Thyroid gland (tissue), 4 donors: Measurements from ENCODE around the gene RPTOR. TPM values are rescaled to one million over a fixed set of nuclear protein-coding genes. Genes with fewer than 3 reads are reported as not detected.
"Not testable (repeated sequence)": the region's sequence is repeated elsewhere in the genome, so short reads cannot be mapped to it uniquely, and the experiment has no call there.

Source experiments
- DNase-seq, 2 donors: peaks; one replicate each; pipeline ENCODE4 v3.0.0-alpha.2; 2019
- H3K27ac ChIP-seq, 3 donors: fragments of 200-600 bp; sonication (generic); 1 replicate in 2 of 3; 2 replicates in 1 of 3; pipeline ENCODE4 v1.5.1; 2016 to 2019; ENCODE audit warnings: mild to moderate bottlenecking in 1 of 3, moderate library complexity in 1 of 3
- H3K27me3 ChIP-seq: fragments of 200-600 bp; sonication (generic); one replicate; pipeline ENCODE4 v1.5.1; 2019
- H3K36me3 ChIP-seq, 2 donors: fragments of 200-600 bp; sonication (generic); one replicate each; pipeline ENCODE4 v1.5.1; 2016 to 2019
- H3K4me1 ChIP-seq, 2 donors: fragments of 200-600 bp; sonication (generic); one replicate each; pipeline ENCODE4 v1.5.1; 2017 to 2019
- H3K4me3 ChIP-seq, 3 donors: fragments of 200-600 bp; sonication (generic); replicated peaks in 1 of 3; 1 replicate in 2 of 3; 2 replicates in 1 of 3; pipeline ENCODE4 v1.5.1; 2016; ENCODE audit warnings: mild to moderate bottlenecking in 1 of 3
- H3K9me3 ChIP-seq: fragments of 200-600 bp; sonication (generic); one replicate; pipeline ENCODE4 v1.5.1; 2017
- CTCF ChIP-seq, 6 experiments: fragments of 200-600 bp in 3 of 6; fragments of 450-650 bp in 3 of 6; sonication (generic) in 3 of 6; IDR thresholded peaks; one replicate each; pipeline ENCODE4 v1.5.1; 2016 to 2019; ENCODE audit warnings: antibody characterized with exemption in 6 of 6, mild to moderate bottlenecking in 2 of 6, inconsistent platforms in 1 of 6, moderate library complexity in 1 of 6
- POLR2A ChIP-seq, 2 donors: fragments of 450-650 bp; IDR thresholded peaks; one replicate each; pipeline ENCODE4 v1.6.1; 2017; ENCODE audit warnings: antibody characterized with exemption in 2 of 2, mild to moderate bottlenecking in 2 of 2, moderate library complexity in 1 of 2
- WGBS, 2 donors: methylation state at CpG; one replicate each; pipeline ENCODE4 v1.1.5; 2017; 5-methylcytosine and 5-hydroxymethylcytosine counted together
- intact Hi-C: fragments of 100-400 bp; cut with DNase I; formaldehyde crosslinking; loops from one replicate; pipeline ENCODE4 v1.15.1; 2023
- total RNA-seq, 4 donors: library from RNA; depleted of rRNA; stranded (reverse); fragments of >200 nt; gene quantifications; one replicate each; pipeline ENCODE4 v1.2.3, GENCODE V29; 2016

Gene RPTOR
- total RNA-seq, 4 donors from 2014 or later = 24.2 to 58.1 (median 34.5) TPM

DNA sequence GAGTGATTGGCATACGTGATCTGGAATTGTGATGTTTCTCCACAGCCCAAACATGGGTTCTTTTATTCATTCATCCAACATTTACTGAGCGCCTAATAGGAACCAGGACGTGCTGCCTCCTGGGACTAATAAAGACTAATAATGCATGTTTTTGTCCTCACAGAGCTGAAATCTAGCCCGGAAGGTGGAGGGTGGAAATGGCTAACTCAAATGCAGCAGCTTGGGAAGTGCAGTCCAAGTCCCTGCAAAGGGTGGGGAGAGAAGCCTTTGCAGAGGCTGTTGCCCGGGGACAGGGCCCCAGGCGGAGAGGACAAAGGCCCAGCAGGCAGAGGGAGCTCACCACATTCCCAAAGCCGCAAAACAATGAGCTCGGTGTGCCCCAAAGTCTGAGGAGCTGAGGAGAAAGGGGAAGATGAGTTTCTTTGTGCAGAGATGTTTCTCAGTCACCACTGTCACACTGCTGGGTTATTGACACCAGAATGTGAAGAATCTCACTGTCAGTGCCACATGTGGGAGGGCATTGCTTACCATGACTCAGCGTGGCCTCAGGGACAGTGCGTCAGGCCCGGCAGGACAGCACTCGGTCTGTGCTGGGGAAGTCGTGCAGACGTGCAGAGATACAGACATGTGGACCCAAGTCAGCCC, 328.8 kb downstream of the RPTOR start:
- DNase-seq = no peak
- 86 to 91% methylated on average over 14 of the region's 14 CpGs for WGBS, 2 donors
- H3K4me3 ChIP-seq = no peak overlapping the region
- no peak overlapping the region for H3K27ac ChIP-seq
- TF ChIP-seq CTCF (IDR thresholded peaks at IDR 0.05) (no peak), POLR2A (IDR thresholded peaks at IDR 0.05) (no peak)
- intact Hi-C loops = no loop called here
- no peaks in the 10 kb centered on the region for H3K4me1 ChIP-seq
- no peaks in the 10 kb centered on the region for H3K9me3 ChIP-seq
- H3K27me3 ChIP-seq = no peaks in the 10 kb centered on the region
- no peaks in the 10 kb centered on the region for H3K36me3 ChIP-seq

GRCh38 chr17:80874866-80875445, 330.3 kb downstream of the RPTOR start:
- H3K27me3 ChIP-seq = no peaks in the 10 kb centered on the region
- no peak overlapping the region for H3K4me3 ChIP-seq
- no peaks in the 10 kb centered on the region for H3K36me3 ChIP-seq
- 98% methylated on average over 19 of the region's 19 CpGs for WGBS, 2 donors
- H3K27ac ChIP-seq = no peak overlapping the region
- no peaks in the 10 kb centered on the region for H3K4me1 ChIP-seq
- intact Hi-C loops = no loop called here
- H3K9me3 ChIP-seq = no peaks in the 10 kb centered on the region
- TF ChIP-seq POLR2A (IDR thresholded peaks at IDR 0.05) (no peak), CTCF (IDR thresholded peaks at IDR 0.05) (no peak)
- DNase-seq = no peak

DNA sequence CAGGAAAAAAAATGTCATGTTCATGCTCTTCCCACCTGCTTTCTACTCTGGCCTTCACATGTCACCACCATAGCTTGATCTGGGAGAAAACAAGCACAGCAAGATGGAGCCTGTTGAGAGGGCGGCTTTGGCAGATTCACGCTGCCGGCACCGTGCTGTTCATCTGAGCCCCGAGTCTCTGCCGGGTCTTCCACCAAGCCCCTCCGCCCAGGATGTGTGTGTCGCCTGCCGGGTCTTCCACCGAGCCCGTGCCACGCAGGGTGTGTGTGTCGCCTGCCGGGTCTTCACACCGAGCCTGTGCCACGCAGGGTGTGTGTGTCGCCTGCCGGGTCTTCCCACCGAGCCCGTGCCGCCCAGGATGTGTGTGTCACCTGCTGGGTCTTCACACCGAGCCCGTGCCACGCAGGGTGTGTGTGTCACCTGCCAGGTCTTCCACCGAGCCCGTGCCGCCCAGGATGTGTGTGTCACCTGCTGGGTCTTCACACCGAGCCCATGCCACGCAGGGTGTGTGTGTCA, 330.9 kb downstream of the RPTOR start:
- H3K27ac ChIP-seq, DNase-seq, H3K9me3 ChIP-seq, H3K36me3 ChIP-seq, H3K27me3 ChIP-seq, intact Hi-C loops, H3K4me3 ChIP-seq, H3K4me1 ChIP-seq: not testable (repeated sequence)
- WGBS, 2 donors = 94 to 97% methylated on average over 17 to 20 of the region's 29 CpGs

GRCh38 chr17:80876456-80876949, 331.9 kb downstream of the RPTOR start:
- 97% methylated on average over 20 of the region's 39 CpGs; no CpG with 5 or more reads in 1 of the 2 donors for WGBS, 2 donors
- H3K9me3 ChIP-seq, H3K27ac ChIP-seq, H3K4me1 ChIP-seq, intact Hi-C loops, DNase-seq, H3K4me3 ChIP-seq, H3K27me3 ChIP-seq, H3K36me3 ChIP-seq: not testable (repeated sequence)

DNA sequence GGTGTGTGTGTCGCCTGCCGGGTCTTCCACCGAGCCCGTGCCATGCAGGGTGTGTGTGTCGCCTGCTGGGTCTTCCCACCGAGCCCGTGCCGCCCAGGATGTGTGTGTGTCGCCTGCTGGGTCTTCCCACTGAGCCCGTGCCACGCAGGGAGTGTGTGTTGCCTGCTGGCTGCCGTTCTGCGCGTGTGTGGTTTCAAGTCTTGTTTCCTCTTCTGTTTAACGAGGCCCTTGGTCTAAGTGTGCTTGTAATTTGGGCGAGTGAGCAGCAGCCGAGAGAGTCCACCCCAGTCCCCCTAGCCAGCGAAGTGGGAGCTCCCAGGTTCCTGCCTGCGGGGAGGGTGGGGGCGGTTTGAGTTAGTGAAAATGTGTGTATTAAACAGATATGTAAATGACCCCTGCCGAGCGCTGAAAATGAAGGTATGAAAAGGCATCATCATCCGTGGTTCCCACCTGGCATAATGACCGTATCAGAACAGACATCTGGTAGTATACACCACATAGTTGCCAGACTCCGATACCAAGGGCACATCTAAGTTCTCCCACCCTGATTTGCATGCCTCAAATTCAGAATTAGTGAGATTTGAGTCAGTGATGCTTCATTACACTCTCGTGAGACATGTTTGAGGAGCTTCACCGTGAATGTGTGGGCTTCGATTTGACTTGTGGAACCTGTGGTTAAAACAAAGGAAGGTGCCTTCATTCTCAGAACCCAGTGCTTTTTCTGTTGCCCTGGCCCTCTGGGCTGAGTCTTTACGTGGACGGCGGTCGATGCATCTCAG, 332.5 kb downstream of the RPTOR start:
- Histone ChIP-seq H3K4me1 (no peaks in the 10 kb centered on the region), H3K27me3 (no peaks in the 10 kb centered on the region), H3K9me3 (no peaks in the 10 kb centered on the region), H3K4me3 (no peak overlapping the region), H3K36me3 (no peaks in the 10 kb centered on the region), H3K27ac (no peak overlapping the region)
- WGBS, 2 donors = 87 to 90% methylated on average over 27 to 32 of the region's 32 CpGs
- intact Hi-C loops = no loop called here
- no peak for DNase-seq
- TF ChIP-seq CTCF (IDR thresholded peaks at IDR 0.05) (no peak), POLR2A (IDR thresholded peaks at IDR 0.05) (no peak)
